Lower leg skin (tissue), 3 donors: ENCODE results near the gene MFSD1.

Source experiments
- CTCF ChIP-seq, 3 donors: fragments of 450-650 bp; IDR thresholded peaks; one replicate each; pipeline ENCODE4 v1.5.1; 2016; ENCODE audit warnings: antibody characterized with exemption in 3 of 3, mild to moderate bottlenecking in 3 of 3, moderate library complexity in 2 of 3
- POLR2A ChIP-seq, 2 donors: fragments of 450-650 bp; IDR thresholded peaks; one replicate each; pipeline ENCODE4 v1.6.1; 2016 to 2017; ENCODE audit warnings: antibody characterized with exemption in 2 of 2, mild to moderate bottlenecking in 1 of 2, moderate library complexity in 1 of 2

- TF ChIP-seq CTCF (IDR thresholded peaks at IDR 0.05): no peak
- TF ChIP-seq POLR2A (IDR thresholded peaks at IDR 0.05): no peak
Observed at GRCh38 chr3:158859362-158859761, 57.5 kb downstream of the MFSD1 start.
